K562 (cell line): ENCODE measurements around the gene FRG2B. TPM values are rescaled to one million over a fixed set of nuclear protein-coding genes. Genes with fewer than 3 reads are reported as not detected.
"Not testable (repeated sequence)": the region's sequence is repeated elsewhere in the genome, so short reads cannot be mapped to it uniquely, and the experiment has no call there.

Experiments
- ATAC-seq: fragments of 200-7000 bp; cut with Tn5 transposase; 3 replicates; pipeline ENCODE4 v1.9.1; 2020; ENCODE audit warnings: moderate library complexity
- BruUV-seq: library from RNA; stranded (reverse); fragments of 400-500 nt; replicated peaks from 2 replicates; lab custom pipeline; 2021; lab: Mats Ljungman, UMichigan
- CTCF ChIA-PET: fragments of 300-600 bp; formaldehyde crosslinking; extraction: SDS; loops from one replicate; lab custom pipeline; 2021; ENCODE audit warnings: low intra/inter-chr PET ratio; lab: Yijun Ruan, JAX
- POLR2A ChIA-PET: fragments of 300-600, 350-650 bp; sonication (Branson Sonifier 250); formaldehyde crosslinking; extraction: SDS; loops from one replicate; lab custom pipeline; 2021; ENCODE audit warnings: antibody characterized with exemption, inconsistent platforms; lab: Yijun Ruan, JAX
- DNase-seq, 4 experiments: peaks; one replicate each; pipeline versions ENCODE4 v3.0.0 to v3.0.0-alpha.2; 2011 to 2018; ENCODE audit warnings: low spot score in 3 of 4, mixed read lengths in 3 of 4; ENCODE audit errors: extremely low read depth in 1 of 4
- FAIRE-seq: peaks from 2 replicates; lab custom pipeline; 2011; peaks lifted over from hg19 to GRCh38; lab: Jason Lieb, UNC
- H2AFZ ChIP-seq: 2 replicates; pipeline ENCODE4 v1.6.0; 2011; ENCODE audit warnings: low read depth, low read length, control low read depth, inconsistent platforms
- H3K27ac ChIP-seq: fragments of 200-600 bp; 3 replicates; pipeline ENCODE4 v1.8.0; 2011; ENCODE audit warnings: low read depth, mild to moderate bottlenecking, control low read depth, inconsistent platforms, low read length, moderate library complexity, mixed read lengths; ENCODE audit errors: extremely low read depth
- H3K27me3 ChIP-seq, 2 experiments: fragments of 300-600 bp in 1 of 2; 2 replicates in 1 of 2; 3 replicates in 1 of 2; pipeline versions ENCODE4 v1.6.0 to v1.8.0; 2011; ENCODE audit warnings: inconsistent platforms in 2 of 2, low read length in 2 of 2, mild to moderate bottlenecking in 1 of 2, mixed read lengths in 1 of 2, moderate library complexity in 1 of 2; ENCODE audit not compliant: control insufficient read depth in 2 of 2, insufficient read depth in 2 of 2
- H3K36me3 ChIP-seq: fragments of 300-600 bp; 3 replicates; pipeline ENCODE4 v1.8.0; 2011; ENCODE audit warnings: mild to moderate bottlenecking, low read length, inconsistent platforms; ENCODE audit not compliant: control insufficient read depth, insufficient read depth
- H3K4me1 ChIP-seq, 2 experiments: fragments of 200-600 bp in 1 of 2; replicated peaks in 1 of 2; 2 replicates in 1 of 2; 3 replicates in 1 of 2; pipeline versions ENCODE4 v1.5.1 to v1.8.0; 2011; ENCODE audit warnings: inconsistent platforms in 2 of 2, low read length in 2 of 2, mild to moderate bottlenecking in 1 of 2, mixed read lengths in 1 of 2, moderate library complexity in 1 of 2; ENCODE audit not compliant: control insufficient read depth in 2 of 2, insufficient read depth in 2 of 2
- H3K4me2 ChIP-seq: 2 replicates; pipeline ENCODE4 v1.6.1; 2011; ENCODE audit warnings: low read length, control low read depth, inconsistent platforms, mixed read lengths; ENCODE audit not compliant: insufficient read depth
- H3K4me3 ChIP-seq: fragments of 200-600 bp; sonication (generic), shearing (Covaris generic); 2 replicates; pipeline ENCODE4 v1.5.1; 2016; ENCODE audit warnings: control low read depth, inconsistent platforms
- H3K79me2 ChIP-seq: fragments of 200-600 bp; 3 replicates; pipeline ENCODE4 v1.8.0; 2011; ENCODE audit warnings: low read length, inconsistent platforms; ENCODE audit not compliant: control insufficient read depth, insufficient read depth
- H3K9ac ChIP-seq, 2 experiments: 2 replicates each; pipeline versions ENCODE4 v1.6.0 to v1.6.1; 2011; ENCODE audit warnings: low read depth in 2 of 2, low read length in 2 of 2, control low read depth in 1 of 2, inconsistent platforms in 1 of 2, mild to moderate bottlenecking in 1 of 2, mixed read lengths in 1 of 2; ENCODE audit not compliant: insufficient read depth in 1 of 2
- H3K9me1 ChIP-seq: one replicate; pipeline ENCODE4 v1.6.0; 2011; ENCODE audit warnings: inconsistent platforms, mild to moderate bottlenecking, low read length, moderate library complexity; ENCODE audit not compliant: control insufficient read depth, insufficient read depth
- H3K9me3 ChIP-seq: replicated peaks from 2 replicates; pipeline ENCODE4 v1.5.1; 2011; ENCODE audit warnings: low read depth, low read length, inconsistent platforms; ENCODE audit not compliant: control insufficient read depth, insufficient read depth
- H4K20me1 ChIP-seq: replicated peaks from 2 replicates; pipeline ENCODE4 v1.6.1; 2011; ENCODE audit warnings: low read length, inconsistent platforms, mixed read lengths; ENCODE audit not compliant: control insufficient read depth, insufficient read depth
- WGBS: fragments of 100-300 bp; shearing (Covaris generic); methylation state at CpG from one replicate; pipeline ENCODE4 v1.1.6; 2016; ENCODE audit warnings: low coverage, mixed read lengths; ENCODE audit not compliant: insufficient coverage; ENCODE audit errors: missing lambda C conversion rate; 5-methylcytosine and 5-hydroxymethylcytosine counted together
- in situ Hi-C: fragments of 300-500 bp; cut with MboI; formaldehyde crosslinking; loops from 4 replicates; pipeline ENCODE4 v1.15.0; 2018; ENCODE audit warnings: inconsistent platforms, mixed read lengths
- intact Hi-C: fragments of 100-400 bp; cut with micrococcal nuclease; formaldehyde crosslinking; loops from 2 replicates; pipeline ENCODE4 v1.14.2; 2022
- polyA plus RNA-seq, 8 experiments: library from polyadenylated mRNA; depleted of rRNA in 4 of 8; stranded (reverse) in 5 of 8; unstranded in 3 of 8; fragments of >200 nt; fragmentation: Nextera tagmentation in 2 of 8; fragmentation: Illumina TruSeq in 1 of 8; extraction: Ambion mirVana in 2 of 8; extraction: Trizol in 1 of 8; gene quantifications; 2 replicates each; pipeline versions ENCODE4 v1.2.1 to v1.2.3, GENCODE V29; 2011 to 2014; ENCODE audit warnings: inconsistent platforms in 1 of 8, missing spikeins in 1 of 8
- total RNA-seq, 7 experiments: library from RNA; depleted of rRNA in 6 of 7; stranded (reverse); fragments of >200 nt in 6 of 7; fragmentation: Illumina TruSeq in 2 of 7; extraction: Trizol in 2 of 7; gene quantifications; 2 replicates each; pipeline versions ENCODE4 v1.2.1 to v1.2.3, GENCODE V29; 2011 to 2021; ENCODE audit warnings: low replicate concordance in 1 of 7

FRG2B gene
- total and polyA plus RNA-seq, 9 of the 15 experiments (the other 6 are each of a cell fraction or from before 2014, with no cell fraction given): not detected

- H4K20me1 ChIP-seq, H3K27ac ChIP-seq, BruUV-seq, FAIRE-seq, CTCF ChIA-PET, DNase-seq, H3K4me1 ChIP-seq, H3K79me2 ChIP-seq, H3K27me3 ChIP-seq, H3K9me1 ChIP-seq, H3K4me3 ChIP-seq, ATAC-seq, intact Hi-C loops, H3K36me3 ChIP-seq, H3K4me2 ChIP-seq, H2AFZ ChIP-seq, POLR2A ChIA-PET, H3K9me3 ChIP-seq, H3K9ac ChIP-seq, in situ Hi-C loops: not testable (repeated sequence)
- WGBS: no CpG with 5 or more reads among the region's 31 CpGs
Measured at GRCh38 chr10:133577037-133577436, 49.6 kb downstream of the FRG2B start.

Other genes with a start within 250 kb of the FRG2B start
- gene PAOX, start 247.5 kb downstream of the FRG2B start, total RNA-seq (2014; rRNA removed): 4.9 and 8.7 TPM in 2 replicates
- 1.1 and 1.6 TPM in 2 replicates for gene PAOX, start 247.5 kb downstream of the FRG2B start, total RNA-seq (2014; rRNA removed; fragmentation: Illumina TruSeq; extraction: Trizol)
- gene PAOX, start 247.5 kb downstream of the FRG2B start, total RNA-seq (2015; rRNA removed; fragmentation: Illumina TruSeq; extraction: Trizol): 2.6 and 2.8 TPM in 2 replicates
- gene PAOX, start 247.5 kb downstream of the FRG2B start, total RNA-seq (2021): 6.0 and 6.4 TPM in 2 replicates
- gene PAOX, start 247.5 kb downstream of the FRG2B start, polyA plus RNA-seq (2011; rRNA removed): 4.2 and 4.3 TPM in 2 replicates
- gene PAOX, start 247.5 kb downstream of the FRG2B start, polyA plus RNA-seq (2014; fragmentation: Illumina TruSeq; extraction: Trizol): 1.4 and 2.0 TPM in 2 replicates
- 1 to 10 TPM in 1 of 2 experiments, under 1 TPM in 1; 0.80 to 1.7 TPM for gene PAOX, start 247.5 kb downstream of the FRG2B start, polyA plus RNA-seq (2014; fragmentation: Nextera tagmentation; extraction: Ambion mirVana)
- gene PAOX, start 247.5 kb downstream of the FRG2B start, polyA plus RNA-seq (2014; rRNA removed): 5.1 and 5.4 TPM in 2 replicates
- gene MTG1, start 232.6 kb downstream of the FRG2B start, total RNA-seq (2014; rRNA removed): 11.6 and 16.9 TPM in 2 replicates
- 10.1 and 13.8 TPM in 2 replicates for gene MTG1, start 232.6 kb downstream of the FRG2B start, total RNA-seq (2014; rRNA removed; fragmentation: Illumina TruSeq; extraction: Trizol)
- gene MTG1, start 232.6 kb downstream of the FRG2B start, total RNA-seq (2015; rRNA removed; fragmentation: Illumina TruSeq; extraction: Trizol): 13.8 and 15.4 TPM in 2 replicates
- 18.1 and 18.2 TPM in 2 replicates for gene MTG1, start 232.6 kb downstream of the FRG2B start, total RNA-seq (2021)
- gene MTG1, start 232.6 kb downstream of the FRG2B start, polyA plus RNA-seq (2011; rRNA removed): 24.1 and 27.1 TPM in 2 replicates
- 19.5 and 22.1 TPM in 2 replicates for gene MTG1, start 232.6 kb downstream of the FRG2B start, polyA plus RNA-seq (2014; fragmentation: Illumina TruSeq; extraction: Trizol)
- 1 to 10 TPM; 2.8 to 3.0 TPM for gene MTG1, start 232.6 kb downstream of the FRG2B start, polyA plus RNA-seq (2014; fragmentation: Nextera tagmentation; extraction: Ambion mirVana)
- 23.0 and 28.2 TPM in 2 replicates for gene MTG1, start 232.6 kb downstream of the FRG2B start, polyA plus RNA-seq (2014; rRNA removed)
- gene SPRN, start 202.2 kb downstream of the FRG2B start, total RNA-seq (2014; rRNA removed): not detected in 2 replicates
- not detected in 2 replicates for gene SPRN, start 202.2 kb downstream of the FRG2B start, total RNA-seq (2014; rRNA removed; fragmentation: Illumina TruSeq; extraction: Trizol)
- gene SPRN, start 202.2 kb downstream of the FRG2B start, total RNA-seq (2015; rRNA removed; fragmentation: Illumina TruSeq; extraction: Trizol): not detected in 2 replicates
- not detected in 2 replicates for gene SPRN, start 202.2 kb downstream of the FRG2B start, total RNA-seq (2021)
- gene SPRN, start 202.2 kb downstream of the FRG2B start, polyA plus RNA-seq (2011; rRNA removed): not detected in 2 replicates
- gene SPRN, start 202.2 kb downstream of the FRG2B start, polyA plus RNA-seq (2014; fragmentation: Illumina TruSeq; extraction: Trizol): not detected in 2 replicates
- under 1 TPM in 1 of 2 experiments, not detected in 1; 0.04 TPM for gene SPRN, start 202.2 kb downstream of the FRG2B start, polyA plus RNA-seq (2014; fragmentation: Nextera tagmentation; extraction: Ambion mirVana)
- gene SPRN, start 202.2 kb downstream of the FRG2B start, polyA plus RNA-seq (2014; rRNA removed): not detected in 2 replicates
- 2.8 and 3.2 TPM in 2 replicates for gene SCART1, start 172.8 kb downstream of the FRG2B start, total RNA-seq (2014; rRNA removed)
- 2.6 and 2.7 TPM in 2 replicates for gene SCART1, start 172.8 kb downstream of the FRG2B start, total RNA-seq (2014; rRNA removed; fragmentation: Illumina TruSeq; extraction: Trizol)
- 4.5 and 4.9 TPM in 2 replicates for gene SCART1, start 172.8 kb downstream of the FRG2B start, total RNA-seq (2015; rRNA removed; fragmentation: Illumina TruSeq; extraction: Trizol)
- gene SCART1, start 172.8 kb downstream of the FRG2B start, total RNA-seq (2021): 4.4 and 5.5 TPM in 2 replicates
- gene SCART1, start 172.8 kb downstream of the FRG2B start, polyA plus RNA-seq (2011; rRNA removed): 4.5 and 14.0 TPM in 2 replicates
- gene SCART1, start 172.8 kb downstream of the FRG2B start, polyA plus RNA-seq (2014; fragmentation: Illumina TruSeq; extraction: Trizol): 4.7 and 6.5 TPM in 2 replicates
- gene SCART1, start 172.8 kb downstream of the FRG2B start, polyA plus RNA-seq (2014; fragmentation: Nextera tagmentation; extraction: Ambion mirVana): under 1 TPM; 0.18 to 0.29 TPM
- gene SCART1, start 172.8 kb downstream of the FRG2B start, polyA plus RNA-seq (2014; rRNA removed): 4.2 and 4.9 TPM in 2 replicates
- not detected in 2 replicates for gene CYP2E1, start 99.4 kb downstream of the FRG2B start, total RNA-seq (2014; rRNA removed)
- 0.18 TPM in 1 of 2 replicates, not detected in the other for gene CYP2E1, start 99.4 kb downstream of the FRG2B start, total RNA-seq (2014; rRNA removed; fragmentation: Illumina TruSeq; extraction: Trizol)
- 0.23 and 0.33 TPM in 2 replicates for gene CYP2E1, start 99.4 kb downstream of the FRG2B start, total RNA-seq (2015; rRNA removed; fragmentation: Illumina TruSeq; extraction: Trizol)
- gene CYP2E1, start 99.4 kb downstream of the FRG2B start, total RNA-seq (2021): 1.0 and 1.6 TPM in 2 replicates
- gene CYP2E1, start 99.4 kb downstream of the FRG2B start, polyA plus RNA-seq (2011; rRNA removed): 0.18 and 0.83 TPM in 2 replicates
- 0.19 TPM in 2 replicates for gene CYP2E1, start 99.4 kb downstream of the FRG2B start, polyA plus RNA-seq (2014; fragmentation: Illumina TruSeq; extraction: Trizol)
- gene CYP2E1, start 99.4 kb downstream of the FRG2B start, polyA plus RNA-seq (2014; fragmentation: Nextera tagmentation; extraction: Ambion mirVana): under 1 TPM in 1 of 2 experiments, not detected in 1; 0.07 TPM
- gene CYP2E1, start 99.4 kb downstream of the FRG2B start, polyA plus RNA-seq (2014; rRNA removed): 0.45 TPM in 1 of 2 replicates, not detected in the other
- 0.08 TPM in 1 of 2 replicates, not detected in the other for gene SYCE1, start 61.2 kb downstream of the FRG2B start, total RNA-seq (2014; rRNA removed)
- gene SYCE1, start 61.2 kb downstream of the FRG2B start, total RNA-seq (2014; rRNA removed; fragmentation: Illumina TruSeq; extraction: Trizol): not detected in 2 replicates
- gene SYCE1, start 61.2 kb downstream of the FRG2B start, total RNA-seq (2015; rRNA removed; fragmentation: Illumina TruSeq; extraction: Trizol): not detected in 2 replicates
- not detected in 2 replicates for gene SYCE1, start 61.2 kb downstream of the FRG2B start, total RNA-seq (2021)
- gene SYCE1, start 61.2 kb downstream of the FRG2B start, polyA plus RNA-seq (2011; rRNA removed): not detected in 2 replicates
- gene SYCE1, start 61.2 kb downstream of the FRG2B start, polyA plus RNA-seq (2014; fragmentation: Illumina TruSeq; extraction: Trizol): not detected in 2 replicates
- gene SYCE1, start 61.2 kb downstream of the FRG2B start, polyA plus RNA-seq (2014; fragmentation: Nextera tagmentation; extraction: Ambion mirVana): not detected
- gene SYCE1, start 61.2 kb downstream of the FRG2B start, polyA plus RNA-seq (2014; rRNA removed): not detected in 2 replicates